ENCODE measurements around the gene RPS6KA3. TPM values are rescaled to one million over a fixed set of nuclear protein-coding genes. Genes with fewer than 3 reads are reported as not detected.

RPS6KA3 gene
- total RNA-seq, 4 donors from 2014 or later = 22.3 to 43.2 (median 34.5) TPM

DNA sequence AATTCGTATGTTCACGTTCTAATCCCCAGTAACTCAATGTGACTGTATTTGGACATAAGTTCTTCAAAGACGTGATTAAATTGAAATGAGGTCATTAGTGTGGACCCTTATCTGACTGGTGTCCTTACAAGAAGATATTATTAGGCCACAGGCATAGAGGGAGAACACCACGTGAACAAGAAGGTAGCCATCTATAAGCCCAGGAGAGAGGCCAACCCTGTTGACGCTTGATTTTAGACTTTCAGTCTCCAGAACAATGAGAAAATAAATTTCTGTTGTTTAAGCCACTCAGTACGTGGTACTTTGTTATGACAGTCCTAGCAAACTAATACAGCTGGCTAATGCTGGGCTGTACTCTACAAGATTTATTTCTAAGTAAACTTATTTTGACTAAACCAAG, 123.6 kb downstream of the RPS6KA3 start:
- H3K4me3 ChIP-seq (ENCODE audit: low read depth, poor library complexity, severe bottlenecking) = no peak overlapping the region
- intact Hi-C loops (cut with DNase I; ENCODE audit: low total_unique reads) = no loop called here
- DNase-seq (ENCODE audit: low spot score in 2 of 2) = no peak
- TF ChIP-seq, protein P1, sequence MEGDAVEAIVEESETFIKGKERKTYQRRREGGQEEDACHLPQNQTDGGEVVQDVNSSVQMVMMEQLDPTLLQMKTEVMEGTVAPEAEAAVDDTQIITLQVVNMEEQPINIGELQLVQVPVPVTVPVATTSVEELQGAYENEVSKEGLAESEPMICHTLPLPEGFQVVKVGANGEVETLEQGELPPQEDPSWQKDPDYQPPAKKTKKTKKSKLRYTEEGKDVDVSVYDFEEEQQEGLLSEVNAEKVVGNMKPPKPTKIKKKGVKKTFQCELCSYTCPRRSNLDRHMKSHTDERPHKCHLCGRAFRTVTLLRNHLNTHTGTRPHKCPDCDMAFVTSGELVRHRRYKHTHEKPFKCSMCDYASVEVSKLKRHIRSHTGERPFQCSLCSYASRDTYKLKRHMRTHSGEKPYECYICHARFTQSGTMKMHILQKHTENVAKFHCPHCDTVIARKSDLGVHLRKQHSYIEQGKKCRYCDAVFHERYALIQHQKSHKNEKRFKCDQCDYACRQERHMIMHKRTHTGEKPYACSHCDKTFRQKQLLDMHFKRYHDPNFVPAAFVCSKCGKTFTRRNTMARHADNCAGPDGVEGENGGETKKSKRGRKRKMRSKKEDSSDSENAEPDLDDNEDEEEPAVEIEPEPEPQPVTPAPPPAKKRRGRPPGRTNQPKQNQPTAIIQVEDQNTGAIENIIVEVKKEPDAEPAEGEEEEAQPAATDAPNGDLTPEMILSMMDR (IDR thresholded peaks at IDR 0.05) = no peak
- TF ChIP-seq POLR2A (IDR thresholded peaks at IDR 0.05) = no peak
- 66 to 78% methylated on average over 6 of the region's 6 CpGs for WGBS, 2 donors

DNA sequence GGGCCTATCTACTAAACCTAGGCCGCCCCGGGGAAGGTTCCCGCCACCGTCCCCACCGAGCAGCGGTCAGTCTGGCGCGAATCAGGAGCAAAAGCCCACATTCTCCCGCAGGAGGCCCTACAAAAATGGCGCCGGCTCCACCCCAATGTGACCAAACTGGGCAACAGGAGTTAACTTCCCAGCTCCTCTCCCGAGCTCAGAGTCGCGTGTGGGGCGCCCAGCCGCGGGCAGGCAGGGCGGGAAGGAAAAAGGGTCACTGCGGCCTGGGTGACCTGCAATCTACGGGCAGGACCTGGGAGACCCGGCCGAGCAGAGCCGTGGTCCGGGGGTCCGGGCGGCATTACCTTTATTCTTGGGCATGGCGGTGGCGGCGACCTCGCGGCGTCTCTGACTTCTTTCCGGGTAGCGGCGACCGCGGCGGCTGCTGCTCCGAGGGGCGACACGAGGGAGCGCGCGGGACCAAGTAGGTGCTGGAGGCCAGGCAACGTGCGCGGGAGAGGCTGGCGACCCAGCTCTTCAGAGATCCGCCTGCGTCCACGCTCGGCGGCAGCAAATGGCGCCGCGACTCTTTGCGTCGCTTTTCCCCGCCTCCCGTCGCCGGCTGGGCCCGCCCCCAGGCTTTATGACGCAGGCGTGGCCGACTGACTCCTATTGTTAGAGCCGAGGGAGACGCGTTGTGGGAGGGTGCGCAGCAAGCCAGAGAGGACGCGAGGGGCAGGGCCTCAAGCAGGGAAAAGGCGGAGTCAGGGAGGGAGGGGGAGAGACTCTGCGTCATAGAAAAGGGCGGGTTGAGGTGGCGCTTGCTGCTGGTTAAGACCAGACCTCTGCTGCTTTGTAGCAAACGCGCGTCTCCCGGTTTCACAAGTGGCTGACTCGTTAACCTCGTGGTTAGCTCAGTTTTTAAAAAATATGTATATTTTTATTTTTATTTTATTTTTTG, 125.2 kb downstream of the RPS6KA3 start, which contains the start of gene EIF1AX:
Gene EIF1AX (minus strand): TSS at position 558 of the 940 bp plus-strand sequence. CDS start 198 bp downstream, at position 360.
- H3K4me3 ChIP-seq (ENCODE audit: low read depth, poor library complexity, severe bottlenecking) = peak within 1 kb of the TSS; percentile 55
- WGBS, 2 donors = 0 to 1% methylated on average over 17 to 59 of the region's 82 CpGs
- TF ChIP-seq, protein P1 (IDR thresholded peaks at IDR 0.05) = no peak
- peak in 1 of 2 donors; percentile 81 for TF ChIP-seq POLR2A (IDR thresholded peaks at IDR 0.05)
- DNase-seq (ENCODE audit: low spot score in 2 of 2) = peak; percentile 96 to 100
- intact Hi-C loops (cut with DNase I; ENCODE audit: low total_unique reads) = no loop called here

DNA sequence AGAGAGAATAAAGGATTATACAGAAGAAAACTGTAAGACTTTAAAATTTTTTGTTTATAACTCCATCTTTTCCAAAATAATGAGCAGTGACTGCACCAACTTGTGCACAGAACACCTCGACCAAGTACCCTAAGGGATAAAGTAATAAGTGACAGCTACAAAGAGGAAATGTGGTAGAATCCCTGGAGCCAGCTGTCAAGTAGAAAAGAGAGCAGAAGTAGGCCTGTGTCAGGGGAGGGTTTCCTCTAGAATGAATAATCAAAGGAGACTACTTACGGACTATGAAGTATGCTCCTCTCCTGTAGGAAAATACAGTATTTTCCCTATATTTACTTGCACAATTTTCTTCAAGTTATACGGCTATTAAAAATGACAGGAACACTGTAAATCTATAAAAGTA, 126.3 kb downstream of the RPS6KA3 start:
- no peak for TF ChIP-seq POLR2A (IDR thresholded peaks at IDR 0.05)
- TF ChIP-seq, protein P1 (IDR thresholded peaks at IDR 0.05) = no peak
- intact Hi-C loops (cut with DNase I; ENCODE audit: low total_unique reads) = no loop called here
- DNase-seq (ENCODE audit: low spot score in 2 of 2) = no peak
- WGBS, 2 donors = 5 to 11% methylated on average over 3 of the region's 3 CpGs
- peak overlapping the region; percentile 55 for H3K4me3 ChIP-seq (ENCODE audit: low read depth, poor library complexity, severe bottlenecking)

DNA sequence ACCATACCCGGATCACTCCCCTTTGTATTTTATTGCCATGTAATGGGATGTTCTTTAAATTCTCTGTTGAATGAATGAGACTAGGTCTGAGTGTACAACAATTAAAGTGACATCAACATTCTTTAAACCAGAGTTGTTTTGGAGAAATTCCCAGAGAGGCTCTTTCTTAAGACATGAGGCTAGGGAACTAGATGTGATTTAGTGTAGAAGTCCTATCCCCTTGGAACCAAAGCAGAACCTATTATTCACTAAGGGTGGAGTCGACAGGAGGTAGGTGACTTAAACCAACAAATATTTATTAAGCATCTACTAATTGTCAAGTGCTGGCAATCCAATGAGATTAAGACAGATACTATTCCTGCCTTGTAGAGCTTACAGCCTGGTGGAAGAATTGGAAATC, 126.7 kb downstream of the RPS6KA3 start:
- TF ChIP-seq, protein P1 (IDR thresholded peaks at IDR 0.05) = no peak
- TF ChIP-seq POLR2A (IDR thresholded peaks at IDR 0.05) = no peak
- no peak for DNase-seq (ENCODE audit: low spot score in 2 of 2)
- no peak overlapping the region for H3K4me3 ChIP-seq (ENCODE audit: low read depth, poor library complexity, severe bottlenecking)
- intact Hi-C loops (cut with DNase I; ENCODE audit: low total_unique reads) = no loop called here
- WGBS, 2 donors = 25 to 47% methylated on average over 2 of the region's 2 CpGs

DNA sequence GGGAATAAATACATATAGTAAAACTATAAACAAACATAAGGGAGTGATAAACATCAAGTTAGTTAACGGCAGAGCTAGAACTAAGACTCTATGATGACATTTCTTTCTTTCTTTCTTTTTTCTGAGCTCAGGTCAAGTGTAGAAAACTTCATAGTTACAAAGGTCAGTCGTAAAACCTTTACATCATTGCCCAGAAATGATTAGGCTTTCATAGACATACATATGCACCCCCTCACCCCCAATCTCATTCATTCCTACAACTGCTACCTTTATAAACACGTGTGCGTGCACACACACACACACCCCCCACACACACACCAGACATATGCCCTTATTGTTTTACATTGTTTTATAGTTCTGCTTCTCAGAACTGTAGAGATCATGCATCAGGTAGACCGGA, 130.8 kb downstream of the RPS6KA3 start:
- intact Hi-C loops (cut with DNase I; ENCODE audit: low total_unique reads) = no loop called here
- no peak for DNase-seq (ENCODE audit: low spot score in 2 of 2)
- H3K4me3 ChIP-seq (ENCODE audit: low read depth, poor library complexity, severe bottlenecking) = no peak overlapping the region
- no peak for TF ChIP-seq POLR2A (IDR thresholded peaks at IDR 0.05)
- TF ChIP-seq, protein P1 (IDR thresholded peaks at IDR 0.05) = no peak
- WGBS, 2 donors = 43 to 90% methylated on average over 5 of the region's 5 CpGs

Data from lower leg skin (tissue), 4 donors.